Stimulated activated naive B cell treated with anti-CD40 and anti-IgM and Interleukin-4, amounts not matched to agents 10 μg/mL and 1 μg/mL and 100 μg/mL, for 72 hours (primary cell): ENCODE data around the gene XXYLT1.
"Not testable (repeated sequence)": the region's sequence is repeated elsewhere in the genome, so short reads cannot be mapped to it uniquely, and the experiment has no call there.

Experiments
- ATAC-seq, 2 donors: fragments of 150-1000 bp; cut with Tn5 transposase; replicated peaks; 2 replicates each; pipeline ENCODE4 v1.10.0; 2021; ENCODE audit warnings: moderate library complexity in 1 of 2
- DNase-seq: peaks from one replicate; pipeline ENCODE4 v3.0.0; 2021
- H3K27ac Mint-ChIP-seq: one replicate; pipeline ENCODE4 v1.8.0; 2022; ENCODE audit warnings: mild to moderate bottlenecking, mixed read lengths
- H3K27me3 Mint-ChIP-seq, 2 donors: one replicate each; pipeline ENCODE4 v1.8.0; 2022; ENCODE audit warnings: mixed read lengths in 2 of 2
- H3K36me3 Mint-ChIP-seq, 2 donors: one replicate each; pipeline ENCODE4 v1.8.0; 2022; ENCODE audit warnings: mixed read lengths in 2 of 2, mild to moderate bottlenecking in 1 of 2
- H3K4me1 Mint-ChIP-seq, 2 donors: one replicate each; pipeline ENCODE4 v1.8.0; 2022; ENCODE audit warnings: mixed read lengths in 2 of 2, mild to moderate bottlenecking in 1 of 2
- H3K4me3 Mint-ChIP-seq, 2 donors: one replicate each; pipeline ENCODE4 v1.8.0; 2022; ENCODE audit warnings: mild to moderate bottlenecking in 2 of 2, mixed read lengths in 2 of 2, moderate library complexity in 1 of 2
- H3K9me3 Mint-ChIP-seq, 2 donors: one replicate each; pipeline ENCODE4 v1.8.0; 2022; ENCODE audit warnings: mixed read lengths in 2 of 2, mild to moderate bottlenecking in 1 of 2

Gene XXYLT1

DNA sequence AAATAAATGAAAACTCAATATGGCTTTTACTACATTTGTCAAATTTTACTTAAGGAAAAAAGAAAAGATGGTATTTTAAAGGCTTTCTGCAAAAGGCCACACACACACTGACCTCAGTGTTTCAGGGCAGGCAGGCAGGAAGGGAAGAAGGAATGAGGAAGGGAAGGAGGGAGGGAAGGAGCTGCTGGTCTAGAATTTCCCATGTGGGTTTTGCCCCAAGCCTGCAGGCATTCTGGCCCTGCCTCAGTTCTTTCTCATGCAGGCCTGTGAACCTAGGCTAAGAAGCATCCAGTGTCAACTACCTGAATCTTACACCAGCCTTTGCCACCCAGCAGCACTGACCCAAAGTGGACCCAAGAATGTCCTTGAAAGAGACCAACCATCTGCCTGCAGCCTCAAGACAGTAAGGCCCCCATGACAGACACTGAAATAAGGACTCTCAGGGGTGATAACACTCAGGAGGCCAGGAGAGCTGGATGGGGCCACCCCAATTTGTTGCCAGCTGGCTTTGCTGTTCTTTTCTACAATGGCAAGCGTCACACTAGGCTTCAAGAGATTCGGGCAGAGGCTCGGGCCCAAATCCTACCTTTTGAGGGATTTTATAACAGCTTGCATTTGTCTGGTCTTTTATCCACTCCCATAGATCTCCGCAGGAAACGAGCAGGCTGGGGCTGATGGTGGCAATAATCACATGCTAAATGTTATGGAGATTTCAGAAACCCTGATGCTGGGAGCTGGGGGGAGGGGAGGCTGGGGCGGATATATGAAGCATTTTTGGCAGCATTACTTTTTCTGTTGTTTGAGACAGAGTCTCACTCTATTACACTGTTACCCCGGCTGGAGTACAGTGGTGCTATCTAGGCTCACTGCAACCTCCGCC, 51.4 kb downstream of the XXYLT1 start:
- Mint-ChIP-seq H3K4me1 (peaks cover 0 to 6% of the 10 kb centered on the region in 2 donors), H3K27ac (peak overlapping the region; percentile 33), H3K27me3 (no peaks in the 10 kb centered on the region), H3K36me3 (peaks cover 3 to 14% of the 10 kb centered on the region in 2 donors), H3K9me3 (peaks cover 0 to 2% of the 10 kb centered on the region in 2 donors), H3K4me3 (no peak overlapping the region)
- ATAC-seq (no peak), DNase-seq (no peak)

DNA sequence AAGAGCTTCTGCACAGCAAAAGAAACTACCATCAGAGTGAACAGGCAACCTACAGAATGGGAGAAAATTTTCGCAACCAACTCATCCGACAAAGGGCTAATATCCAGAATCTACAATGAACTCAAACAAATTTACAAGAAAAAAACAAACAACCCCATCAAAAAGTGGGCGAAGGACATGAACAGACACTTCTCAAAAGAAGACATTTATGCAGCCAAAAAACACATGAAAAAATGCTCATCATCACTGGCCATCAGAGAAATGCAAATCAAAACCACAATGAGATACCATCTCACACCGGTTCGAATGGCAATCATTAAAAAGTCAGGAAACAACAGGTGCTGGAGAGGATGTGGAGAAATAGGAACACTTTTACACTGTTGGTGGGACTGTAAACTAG, 52.6 kb downstream of the XXYLT1 start:
- not testable (repeated sequence) for ATAC-seq, H3K4me3 Mint-ChIP-seq, DNase-seq, H3K27me3 Mint-ChIP-seq, H3K4me1 Mint-ChIP-seq, H3K27ac Mint-ChIP-seq, H3K9me3 Mint-ChIP-seq
- peaks cover 3 to 11% of the 10 kb centered on the region in 2 donors for H3K36me3 Mint-ChIP-seq

DNA sequence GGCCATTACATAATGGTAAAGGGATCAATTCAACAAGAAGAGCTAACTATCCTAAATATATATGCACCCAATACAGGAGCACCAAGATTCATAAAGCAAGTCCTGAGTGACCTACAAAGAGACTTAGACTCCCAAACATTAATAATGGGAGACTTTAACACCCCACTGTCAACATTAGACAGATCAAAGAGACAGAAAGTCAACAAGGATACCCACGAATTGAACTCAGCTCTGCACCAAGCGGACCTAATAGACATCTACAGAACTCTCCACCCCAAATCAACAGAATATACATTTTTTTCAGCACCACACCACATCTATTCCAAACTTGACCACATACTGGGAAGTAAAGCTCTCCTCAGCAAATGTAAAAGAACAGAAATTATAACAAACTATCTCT, 55.4 kb downstream of the XXYLT1 start:
- DNase-seq, H3K4me3 Mint-ChIP-seq, H3K27ac Mint-ChIP-seq, ATAC-seq, H3K9me3 Mint-ChIP-seq, H3K4me1 Mint-ChIP-seq, H3K27me3 Mint-ChIP-seq: not testable (repeated sequence)
- peaks cover 4 to 14% of the 10 kb centered on the region in 2 donors for H3K36me3 Mint-ChIP-seq

DNA sequence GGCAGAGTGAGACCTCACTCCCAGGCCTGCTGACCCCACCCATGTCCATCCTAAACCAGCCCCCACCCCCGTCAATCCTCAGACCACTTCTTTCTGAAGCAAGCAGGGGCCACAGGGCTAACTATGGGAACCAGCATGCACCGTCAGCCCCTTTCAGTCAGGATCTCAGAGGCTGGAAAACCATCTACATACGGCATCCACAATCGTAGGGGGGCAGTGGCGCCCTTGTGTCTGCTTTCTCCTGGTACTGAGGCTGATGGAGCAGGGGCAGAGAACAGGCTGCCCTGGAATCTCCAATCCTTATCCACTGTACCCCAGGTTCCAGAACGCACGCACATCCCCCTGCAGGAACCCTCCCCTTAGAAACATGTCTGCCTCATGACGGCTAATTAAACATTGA, 56.6 kb downstream of the XXYLT1 start:
- H3K9me3 Mint-ChIP-seq = peaks cover 0 to 7% of the 10 kb centered on the region in 2 donors
- H3K27ac Mint-ChIP-seq = no peak overlapping the region
- no peak overlapping the region for H3K4me3 Mint-ChIP-seq
- no peaks in the 10 kb centered on the region for H3K27me3 Mint-ChIP-seq
- DNase-seq (no peak), ATAC-seq (no peak)
- peaks cover 10 to 15% of the 10 kb centered on the region in 2 donors for H3K4me1 Mint-ChIP-seq
- peaks cover 4 to 13% of the 10 kb centered on the region in 2 donors for H3K36me3 Mint-ChIP-seq

DNA sequence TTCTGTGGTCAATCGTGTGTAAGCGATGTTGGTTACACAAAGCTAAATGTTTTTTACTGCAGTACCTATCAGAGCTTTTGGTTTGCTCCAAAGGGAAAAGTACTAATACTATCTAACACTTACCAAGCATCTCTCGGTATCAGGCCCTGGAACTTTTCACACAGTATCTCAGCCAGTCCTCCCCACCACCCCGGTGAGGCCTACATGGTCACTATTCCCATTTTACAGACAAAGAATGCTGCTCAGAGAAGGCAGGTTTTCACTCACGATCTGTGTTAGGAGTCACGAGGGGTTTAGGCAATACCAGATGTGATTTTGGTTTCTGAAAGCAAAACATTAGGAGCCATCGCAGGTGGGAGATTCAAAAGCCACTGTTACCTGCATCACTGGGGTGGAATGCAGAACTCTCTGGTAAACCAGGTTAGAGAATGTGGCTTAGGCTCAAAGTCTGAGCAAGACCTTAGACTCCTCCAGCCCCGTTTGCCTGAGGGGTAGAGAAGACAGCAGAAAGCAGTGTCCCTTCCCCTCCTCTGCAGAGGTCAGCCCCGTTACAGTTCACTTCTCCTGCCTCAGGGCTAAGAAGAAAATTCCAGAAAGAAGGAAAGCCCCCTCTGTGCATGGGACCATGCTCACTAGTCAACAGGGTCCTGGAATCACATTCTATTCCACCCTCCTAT, 57.2 kb downstream of the XXYLT1 start:
- no peak for DNase-seq
- no peak for ATAC-seq
- H3K27me3 Mint-ChIP-seq = no peaks in the 10 kb centered on the region
- peaks cover 0 to 7% of the 10 kb centered on the region in 2 donors for H3K9me3 Mint-ChIP-seq
- no peak overlapping the region for H3K27ac Mint-ChIP-seq
- no peak overlapping the region for H3K4me3 Mint-ChIP-seq
- peaks cover 10 to 19% of the 10 kb centered on the region in 2 donors for H3K4me1 Mint-ChIP-seq
- H3K36me3 Mint-ChIP-seq = peaks cover 4 to 13% of the 10 kb centered on the region in 2 donors

DNA sequence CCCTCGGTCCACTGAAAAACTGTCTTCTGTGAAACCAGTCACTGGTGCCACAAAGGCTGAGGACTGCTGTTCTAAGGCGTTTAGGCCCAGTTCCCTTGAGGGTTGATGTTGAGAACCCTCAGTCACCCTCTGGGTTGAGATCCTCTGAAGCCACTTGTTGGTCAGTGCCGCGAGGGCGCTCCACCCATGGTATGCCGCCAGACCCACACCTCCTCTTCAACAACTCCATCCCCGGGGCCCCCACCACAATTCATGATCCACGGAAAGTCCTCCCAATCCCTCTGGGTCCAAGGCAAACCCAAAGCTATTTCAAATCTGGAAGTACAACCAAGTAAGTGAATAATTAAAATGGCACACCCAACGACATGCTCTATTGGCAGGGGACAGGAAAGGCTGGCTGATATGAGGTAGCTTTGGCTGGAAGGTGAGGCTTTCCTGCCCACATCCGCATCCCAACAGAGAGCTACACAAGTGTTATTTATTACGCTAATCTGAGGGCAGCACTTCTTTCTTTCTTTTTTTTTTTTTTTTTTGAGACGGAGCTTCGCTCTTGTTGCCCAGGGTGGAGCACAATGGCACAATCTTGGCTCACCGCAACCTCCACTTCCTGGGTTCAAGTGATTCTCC, 58.1 kb downstream of the XXYLT1 start:
- Mint-ChIP-seq H3K9me3 (peaks cover 0 to 7% of the 10 kb centered on the region in 2 donors), H3K4me1 (peaks cover 16 to 26% of the 10 kb centered on the region in 2 donors), H3K27me3 (no peaks in the 10 kb centered on the region), H3K27ac (no peak overlapping the region), H3K36me3 (peaks cover 4 to 13% of the 10 kb centered on the region in 2 donors), H3K4me3 (no peak overlapping the region)
- DNase-seq (no peak), ATAC-seq (no peak)

DNA sequence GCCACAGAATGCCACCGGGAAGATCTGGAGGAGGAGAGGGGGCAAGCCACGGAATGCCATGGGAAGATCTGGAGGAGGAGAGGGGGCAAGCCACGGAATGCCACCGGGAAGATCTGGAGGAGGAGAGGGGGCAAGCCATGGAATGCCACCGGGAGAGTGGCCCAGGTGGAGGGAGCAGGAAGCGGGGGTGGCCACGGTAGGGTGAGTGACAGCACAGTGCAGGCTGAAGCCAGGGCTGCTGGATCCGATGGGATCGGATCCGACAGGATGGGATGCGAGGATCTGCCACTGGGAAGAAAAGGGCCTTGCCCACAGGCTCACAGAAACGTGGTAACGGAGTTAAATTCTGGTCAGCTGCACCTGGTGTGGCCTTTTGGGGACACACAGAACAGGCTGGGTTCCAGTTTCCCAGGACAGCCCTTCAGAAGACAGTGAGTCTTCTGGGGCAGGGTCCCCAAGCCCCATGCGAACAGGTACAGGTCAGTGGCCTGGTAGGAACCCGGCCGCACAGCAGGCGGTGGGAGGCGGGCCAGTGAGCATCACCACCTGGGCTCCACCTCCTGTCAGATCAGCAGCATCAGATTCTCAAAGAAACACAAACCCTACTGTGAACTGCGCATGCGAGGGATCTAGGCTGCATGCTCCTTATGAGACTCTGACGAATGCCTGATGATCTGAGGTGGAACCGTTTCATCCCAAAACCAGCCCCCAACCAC, 58.8 kb downstream of the XXYLT1 start:
- Mint-ChIP-seq H3K4me1 (peaks cover 19 to 33% of the 10 kb centered on the region in 2 donors), H3K9me3 (peaks cover 0 to 7% of the 10 kb centered on the region in 2 donors), H3K36me3 (peaks cover 4 to 17% of the 10 kb centered on the region in 2 donors), H3K27me3 (no peaks in the 10 kb centered on the region), H3K4me3 (no peak overlapping the region), H3K27ac (no peak overlapping the region)
- DNase-seq = no peak
- no peak for ATAC-seq

DNA sequence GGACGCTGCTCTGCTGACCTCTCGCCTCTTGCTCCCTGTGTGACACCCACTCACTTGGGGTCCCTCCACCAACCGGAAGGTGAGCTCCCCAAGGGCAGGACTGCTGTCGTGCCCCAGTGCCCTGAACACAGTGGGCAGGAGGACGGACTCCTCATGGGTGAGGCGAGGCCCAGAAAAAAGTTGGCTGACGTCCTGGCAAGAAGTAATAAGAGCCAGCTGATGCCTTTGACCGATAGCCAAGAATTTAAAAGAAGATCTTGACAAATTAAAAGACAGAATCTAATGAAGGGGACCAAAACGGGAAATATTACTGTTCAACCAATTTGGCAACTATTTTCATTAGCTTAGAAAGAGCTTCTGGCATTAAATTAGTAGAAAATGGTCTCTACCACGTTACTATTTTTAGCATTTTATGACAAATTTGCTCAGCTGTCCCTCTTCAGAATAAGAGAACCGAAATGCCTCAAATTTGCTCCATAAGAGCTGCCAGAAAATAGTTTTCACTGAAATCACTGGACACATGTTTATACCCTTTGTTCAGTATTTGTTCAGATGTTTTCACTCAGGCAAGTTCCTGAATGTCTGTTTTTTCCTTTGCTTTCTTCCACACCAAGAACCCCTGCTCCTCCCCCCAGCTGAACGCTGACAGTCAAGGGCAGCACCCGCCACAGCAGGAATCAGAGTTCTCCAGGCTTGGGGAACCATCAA, 60.5 kb downstream of the XXYLT1 start:
- H3K4me1 Mint-ChIP-seq = peaks cover 19 to 39% of the 10 kb centered on the region in 2 donors
- ATAC-seq (no peak), DNase-seq (no peak)
- no peak overlapping the region for H3K4me3 Mint-ChIP-seq
- peaks cover 4 to 22% of the 10 kb centered on the region in 2 donors for H3K36me3 Mint-ChIP-seq
- H3K27ac Mint-ChIP-seq = peak overlapping the region; percentile 22
- no peaks in the 10 kb centered on the region for H3K27me3 Mint-ChIP-seq
- H3K9me3 Mint-ChIP-seq = peaks cover 0 to 7% of the 10 kb centered on the region in 2 donors

DNA sequence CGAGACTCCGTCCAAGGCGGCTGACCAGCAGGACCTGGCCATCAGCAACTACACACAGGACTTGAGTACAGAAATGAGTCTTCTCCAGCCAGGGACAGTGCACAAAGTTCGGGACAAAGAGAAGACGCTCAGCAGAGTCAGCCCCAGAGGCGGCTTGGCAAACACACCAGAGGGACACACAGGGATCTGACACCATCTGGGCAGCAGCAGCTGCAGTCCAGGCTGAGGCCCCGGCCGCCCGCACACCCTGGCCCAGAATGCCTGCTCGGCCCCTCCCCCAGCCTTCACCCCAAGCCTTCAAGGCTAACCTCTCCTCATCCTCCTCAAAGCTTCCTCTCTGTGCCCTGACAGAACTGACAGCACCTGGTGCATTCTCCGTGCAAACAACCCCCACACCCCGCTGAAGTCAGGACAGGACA, 61.1 kb downstream of the XXYLT1 start:
- H3K27ac Mint-ChIP-seq = peak overlapping the region; percentile 22
- peaks cover 4 to 26% of the 10 kb centered on the region in 2 donors for H3K36me3 Mint-ChIP-seq
- H3K4me3 Mint-ChIP-seq = no peak overlapping the region
- peaks cover 23 to 45% of the 10 kb centered on the region in 2 donors for H3K4me1 Mint-ChIP-seq
- H3K27me3 Mint-ChIP-seq = no peaks in the 10 kb centered on the region
- DNase-seq = no peak
- H3K9me3 Mint-ChIP-seq = peaks cover 0 to 7% of the 10 kb centered on the region in 2 donors
- ATAC-seq = no peak

DNA sequence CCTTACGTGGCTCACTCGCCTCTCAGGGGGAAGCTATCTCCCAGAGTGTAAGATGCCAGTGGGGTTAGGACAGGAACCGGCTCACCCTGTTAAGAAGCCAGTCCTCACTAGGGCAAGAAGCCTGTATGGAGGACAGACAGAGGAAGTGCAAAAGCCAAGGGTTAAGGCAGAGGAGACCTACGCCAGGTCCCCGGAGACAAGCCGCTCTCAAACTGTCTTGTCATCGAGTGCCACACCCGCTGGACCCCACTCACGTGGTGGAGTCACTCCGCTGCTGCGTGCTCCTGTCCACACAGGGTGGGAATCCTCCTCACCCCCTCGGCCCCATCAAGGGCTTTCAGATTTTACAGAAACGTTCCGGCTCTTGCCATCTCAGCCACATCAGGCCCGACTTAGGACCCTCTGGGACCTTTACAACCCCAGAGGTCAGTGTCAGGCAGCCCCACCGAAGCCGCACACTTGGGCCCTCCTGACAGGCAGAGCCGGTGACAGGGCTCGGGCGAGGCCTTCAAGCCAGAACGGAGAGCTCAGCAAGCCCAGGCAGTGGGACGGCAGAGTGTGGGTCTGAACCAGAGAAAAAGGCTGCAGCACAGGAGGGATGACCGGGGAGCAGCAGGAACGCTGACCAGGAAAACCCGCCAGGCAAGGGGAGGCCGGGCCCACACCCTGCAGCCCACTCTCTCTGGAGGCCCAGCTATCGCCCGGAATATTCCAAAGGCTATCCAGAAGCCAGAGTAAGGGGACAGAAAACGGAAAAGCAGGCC, 61.7 kb downstream of the XXYLT1 start:
- ATAC-seq (no peak), DNase-seq (no peak)
- H3K27me3 Mint-ChIP-seq = no peaks in the 10 kb centered on the region
- peaks cover 4 to 28% of the 10 kb centered on the region in 2 donors for H3K36me3 Mint-ChIP-seq
- H3K27ac Mint-ChIP-seq = peak overlapping the region; percentile 65
- H3K9me3 Mint-ChIP-seq = peaks cover 0 to 4% of the 10 kb centered on the region in 2 donors
- H3K4me1 Mint-ChIP-seq = peaks cover 28 to 51% of the 10 kb centered on the region in 2 donors
- no peak overlapping the region for H3K4me3 Mint-ChIP-seq

DNA sequence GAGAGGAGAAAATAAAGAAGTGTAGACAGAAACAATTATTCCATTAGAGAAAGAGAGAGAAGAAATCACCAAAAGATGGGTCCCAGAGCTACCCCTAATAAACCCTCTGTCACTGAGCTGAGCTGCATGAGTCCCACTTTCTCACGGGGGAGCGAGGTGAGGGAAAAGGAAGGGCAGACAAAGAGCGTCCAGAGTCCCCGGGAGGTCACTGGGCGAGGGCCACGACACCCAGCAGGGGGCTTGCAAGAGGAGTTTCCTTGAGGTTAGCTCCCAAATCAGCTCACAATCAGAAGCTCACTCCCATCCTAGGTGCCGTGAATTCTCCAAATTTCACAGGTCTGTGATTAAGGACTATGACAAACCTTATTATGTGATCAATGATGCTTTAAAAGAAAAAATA, 62.3 kb downstream of the XXYLT1 start:
- H3K27me3 Mint-ChIP-seq = no peaks in the 10 kb centered on the region
- DNase-seq (no peak), ATAC-seq (no peak)
- H3K4me1 Mint-ChIP-seq = peaks cover 30 to 52% of the 10 kb centered on the region in 2 donors
- peaks cover 4 to 29% of the 10 kb centered on the region in 2 donors for H3K36me3 Mint-ChIP-seq
- H3K27ac Mint-ChIP-seq = peak overlapping the region; percentile 59
- peak overlapping the region in 1 of 2 donors; percentile 22 for H3K4me3 Mint-ChIP-seq
- H3K9me3 Mint-ChIP-seq = peaks cover 0 to 4% of the 10 kb centered on the region in 2 donors

DNA sequence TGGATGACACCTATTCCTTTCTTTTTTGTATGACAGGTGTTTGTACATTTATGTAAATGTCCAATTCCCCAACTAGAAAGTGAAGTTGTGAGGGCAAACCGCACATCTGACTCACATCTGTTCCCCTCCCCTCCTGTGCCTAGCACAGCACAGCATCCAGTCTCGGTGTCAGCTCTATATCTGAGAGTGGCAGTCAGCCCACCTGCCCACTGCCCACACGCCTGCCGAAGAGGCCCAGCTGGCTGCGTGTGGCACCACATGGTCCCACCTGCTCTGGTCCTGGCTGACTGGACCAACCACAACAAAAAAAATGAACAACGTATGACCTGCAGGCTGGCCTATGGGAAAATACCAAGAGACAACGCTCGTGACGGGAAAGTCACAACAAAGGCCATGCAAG, 62.8 kb downstream of the XXYLT1 start:
- ATAC-seq (peak; percentile 88 to 90), DNase-seq (peak; percentile 69)

DNA sequence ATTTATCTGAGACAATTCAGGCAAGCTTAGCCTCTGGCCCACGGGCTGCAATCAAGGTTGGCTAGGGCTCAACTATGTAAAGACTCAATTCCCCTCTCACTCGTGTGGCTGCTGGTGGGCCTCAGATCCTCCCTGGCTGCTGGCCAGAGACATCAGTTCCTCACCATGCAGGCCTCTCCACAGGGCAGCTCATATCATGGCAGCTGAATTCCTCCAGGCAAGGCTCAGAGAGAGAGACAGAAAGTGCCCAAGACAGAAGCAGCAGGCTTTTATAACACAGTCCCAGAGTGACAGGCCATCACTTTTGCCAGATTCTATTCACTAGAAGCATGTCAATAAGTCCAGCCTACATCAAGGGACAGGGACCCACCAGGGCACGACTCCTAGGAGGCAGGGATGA, 63.2 kb downstream of the XXYLT1 start:
- peaks cover 4 to 26% of the 10 kb centered on the region in 2 donors for H3K36me3 Mint-ChIP-seq
- H3K27me3 Mint-ChIP-seq = no peaks in the 10 kb centered on the region
- H3K9me3 Mint-ChIP-seq = peaks cover 0 to 4% of the 10 kb centered on the region in 2 donors
- DNase-seq = no peak
- H3K27ac Mint-ChIP-seq = peak overlapping the region; percentile 38
- H3K4me1 Mint-ChIP-seq = peaks cover 30 to 52% of the 10 kb centered on the region in 2 donors
- H3K4me3 Mint-ChIP-seq = no peak overlapping the region
- ATAC-seq = peak in 1 of 2 donors; percentile 17

More for the DNA sequence above, 62.8 kb downstream of the XXYLT1 start:
- peaks cover 4 to 29% of the 10 kb centered on the region in 2 donors for H3K36me3 Mint-ChIP-seq
- H3K4me3 Mint-ChIP-seq = peak overlapping the region in 1 of 2 donors; percentile 22
- peak overlapping the region; percentile 59 for H3K27ac Mint-ChIP-seq
- H3K4me1 Mint-ChIP-seq = peaks cover 33 to 52% of the 10 kb centered on the region in 2 donors
- no peaks in the 10 kb centered on the region for H3K27me3 Mint-ChIP-seq
- peaks cover 0 to 4% of the 10 kb centered on the region in 2 donors for H3K9me3 Mint-ChIP-seq
